Stimulated activated naive CD8-positive, alpha-beta T cell treated with anti-CD3 and anti-CD28 coated beads, Interleukin-15, amount 100 ng/mL, for 72 hours (primary cell): ENCODE results near the gene GMPPA.

Source experiments
- ATAC-seq: fragments of 150-1000 bp; cut with Tn5 transposase; 2 replicates; pipeline ENCODE4 v1.10.0; 2021; ENCODE audit warnings: mild to moderate bottlenecking, moderate library complexity
- DNase-seq, 2 donors: peaks; one replicate each; pipeline ENCODE4 v3.0.0; 2021 to 2022
- H3K27ac Mint-ChIP-seq, 2 donors: one replicate each; pipeline ENCODE4 v1.8.0; 2022; ENCODE audit warnings: mild to moderate bottlenecking in 2 of 2, mixed read lengths in 2 of 2, moderate library complexity in 2 of 2
- H3K27me3 Mint-ChIP-seq: one replicate; pipeline ENCODE4 v1.8.0; 2022; ENCODE audit warnings: mixed read lengths
- H3K4me1 Mint-ChIP-seq: one replicate; pipeline ENCODE4 v1.8.0; 2022; ENCODE audit warnings: mild to moderate bottlenecking, mixed read lengths
- H3K4me3 Mint-ChIP-seq, 2 donors: one replicate each; pipeline ENCODE4 v1.8.0; 2022; ENCODE audit warnings: mild to moderate bottlenecking in 2 of 2, mixed read lengths in 2 of 2, moderate library complexity in 1 of 2
- H3K9me3 Mint-ChIP-seq, 2 donors: one replicate each; pipeline ENCODE4 v1.8.0; 2022; ENCODE audit warnings: mixed read lengths in 2 of 2

Gene GMPPA

DNA sequence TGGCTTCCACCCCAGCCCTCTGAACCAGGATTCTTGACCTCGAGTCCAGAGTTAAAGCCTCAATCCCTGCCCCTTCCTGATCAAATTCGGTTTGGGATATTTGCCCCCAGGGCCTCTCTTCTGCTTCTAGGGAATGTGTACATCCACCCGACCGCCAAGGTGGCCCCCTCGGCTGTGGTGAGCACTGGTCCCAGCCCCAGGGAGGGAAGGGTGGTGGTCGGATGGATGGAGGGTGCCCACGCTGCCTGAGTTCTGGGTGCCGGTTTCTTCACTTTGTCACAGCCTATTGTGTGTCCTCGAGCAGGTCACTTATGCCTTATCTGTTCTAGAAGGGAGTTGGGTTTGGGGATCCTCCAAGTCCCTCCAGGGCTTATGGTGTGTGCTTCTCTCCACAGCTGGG is 6.9 kb downstream of the GMPPA start:
- Mint-ChIP-seq H3K9me3 (no peaks in the 10 kb centered on the region), H3K27ac (peak overlapping the region in 1 of 2 donors; percentile 51), H3K27me3 (peaks cover 26% of the 10 kb centered on the region), H3K4me1 (peaks cover 24% of the 10 kb centered on the region), H3K4me3 (no peak overlapping the region)
- no peak for DNase-seq
- no peak for ATAC-seq

- H3K27ac Mint-ChIP-seq: peak overlapping the region in 1 of 2 donors; percentile 72
Measured at GRCh38 chr2:219506153-219506801, 7.6 kb downstream of the GMPPA start.

GRCh38 chr2:219506802-219507526 is 8.3 kb downstream of the GMPPA start:
- Mint-ChIP-seq H3K9me3 (no peaks in the 10 kb centered on the region), H3K27me3 (peaks cover 40% of the 10 kb centered on the region), H3K4me1 (peaks cover 23% of the 10 kb centered on the region), H3K4me3 (no peak overlapping the region), H3K27ac (no peak overlapping the region)
- ATAC-seq (no peak), DNase-seq (no peak)

More at GRCh38 chr2:219506153-219506801, 7.6 kb downstream of the GMPPA start:
- ATAC-seq: no peak
- peaks cover 28% of the 10 kb centered on the region for H3K4me1 Mint-ChIP-seq
- H3K27me3 Mint-ChIP-seq: peaks cover 33% of the 10 kb centered on the region
- no peaks in the 10 kb centered on the region for H3K9me3 Mint-ChIP-seq
- H3K4me3 Mint-ChIP-seq: no peak overlapping the region
- no peak for DNase-seq

DNA sequence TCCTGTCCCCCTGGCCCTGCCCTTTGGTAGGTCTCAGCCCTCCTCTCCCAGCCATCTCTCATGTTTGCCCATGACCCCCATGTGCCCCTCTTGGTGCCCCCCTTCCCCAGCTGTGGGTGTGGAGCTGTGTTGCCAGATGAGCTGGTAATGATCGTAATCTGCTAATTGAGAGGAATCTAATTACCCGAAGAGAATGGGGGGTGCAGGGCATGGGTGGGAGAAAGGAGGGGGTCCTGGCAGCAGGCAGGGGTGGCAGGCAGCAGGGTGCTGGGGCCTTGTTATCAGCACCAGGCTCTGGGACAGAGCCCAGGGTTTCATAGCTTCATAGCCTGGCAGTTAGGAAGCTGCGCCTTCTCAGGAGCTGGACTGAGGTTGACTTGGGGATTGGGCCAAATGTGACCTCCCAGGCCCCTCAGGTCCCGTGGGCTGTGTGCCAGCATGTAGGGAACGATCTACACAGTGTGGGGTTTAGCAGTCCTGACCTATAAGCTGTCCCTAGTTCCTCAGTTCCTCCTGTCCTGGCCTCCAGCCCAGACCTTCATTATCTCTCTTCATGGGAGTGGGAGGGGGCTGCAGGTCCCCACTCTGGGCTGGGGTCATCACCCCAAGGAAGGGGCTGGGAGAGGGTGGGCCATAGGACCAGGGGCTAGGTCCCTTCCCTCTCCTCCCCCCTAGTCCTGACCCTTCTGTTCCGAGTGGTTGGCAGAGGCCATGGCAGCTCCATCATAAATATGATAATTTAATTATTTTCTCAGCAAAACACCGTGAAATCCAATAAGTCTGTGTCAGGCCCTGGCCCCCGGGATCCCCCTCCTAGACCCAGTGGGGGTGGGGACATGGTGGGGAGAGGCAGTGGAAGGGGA is 9.1 kb downstream of the GMPPA start:
- Mint-ChIP-seq H3K9me3 (no peaks in the 10 kb centered on the region), H3K4me3 (no peak overlapping the region), H3K27me3 (peaks cover 49% of the 10 kb centered on the region), H3K27ac (no peak overlapping the region), H3K4me1 (peaks cover 27% of the 10 kb centered on the region)
- no peak for DNase-seq
- ATAC-seq: no peak

- peaks cover 32% of the 10 kb centered on the region for H3K4me1 Mint-ChIP-seq
- H3K9me3 Mint-ChIP-seq: no peaks in the 10 kb centered on the region
- no peak for DNase-seq
- H3K27me3 Mint-ChIP-seq: peaks cover 54% of the 10 kb centered on the region
- no peak overlapping the region for H3K27ac Mint-ChIP-seq
- no peak overlapping the region for H3K4me3 Mint-ChIP-seq
- no peak for ATAC-seq
Measured at GRCh38 chr2:219508444-219508734, 9.7 kb downstream of the GMPPA start.

DNA sequence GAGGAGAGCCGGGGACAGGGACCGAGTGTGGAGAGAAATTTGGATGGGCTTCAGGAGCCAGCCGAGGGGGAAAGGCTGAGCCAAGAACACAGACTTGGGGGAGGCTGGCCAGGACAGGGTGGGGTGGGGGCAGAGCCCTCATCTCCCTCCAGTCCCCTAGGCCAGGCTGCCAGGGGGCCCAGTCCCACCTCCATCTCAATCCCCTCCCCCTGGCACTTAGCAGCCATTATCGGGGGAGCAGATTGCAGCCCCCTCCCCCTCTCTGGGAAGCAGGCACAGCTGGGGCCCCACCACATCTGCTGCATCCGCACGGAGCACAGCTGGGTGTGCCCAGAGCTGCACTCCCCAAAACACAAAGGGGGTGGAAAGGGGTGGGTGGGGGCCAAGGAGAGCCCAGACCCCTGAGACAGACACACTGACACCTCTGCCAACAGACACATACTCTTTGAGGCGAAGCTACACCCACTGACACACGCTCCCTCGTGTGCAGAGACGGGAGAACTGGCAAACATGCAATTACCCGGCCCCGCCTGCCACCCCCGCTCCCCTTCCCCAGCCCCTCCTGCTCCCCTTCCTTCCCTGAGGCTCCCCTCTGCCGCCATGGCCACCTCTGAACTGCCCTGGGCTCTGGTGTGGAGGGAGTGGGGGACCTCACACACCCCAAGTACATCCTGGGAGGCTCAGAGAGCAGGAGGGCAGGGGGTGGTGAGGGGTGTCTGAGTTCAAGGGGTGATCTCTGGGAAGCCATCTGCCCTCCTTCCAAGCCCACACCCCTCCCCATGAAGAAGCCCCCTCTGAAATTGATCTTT is 10.5 kb downstream of the GMPPA start:
- H3K4me3 Mint-ChIP-seq: peak overlapping the region in 1 of 2 donors; percentile 3
- H3K4me1 Mint-ChIP-seq: peaks cover 40% of the 10 kb centered on the region
- ATAC-seq: peak; percentile 32
- H3K27me3 Mint-ChIP-seq: peaks cover 62% of the 10 kb centered on the region
- DNase-seq: no peak
- H3K27ac Mint-ChIP-seq: no peak overlapping the region
- H3K9me3 Mint-ChIP-seq: no peaks in the 10 kb centered on the region

DNA sequence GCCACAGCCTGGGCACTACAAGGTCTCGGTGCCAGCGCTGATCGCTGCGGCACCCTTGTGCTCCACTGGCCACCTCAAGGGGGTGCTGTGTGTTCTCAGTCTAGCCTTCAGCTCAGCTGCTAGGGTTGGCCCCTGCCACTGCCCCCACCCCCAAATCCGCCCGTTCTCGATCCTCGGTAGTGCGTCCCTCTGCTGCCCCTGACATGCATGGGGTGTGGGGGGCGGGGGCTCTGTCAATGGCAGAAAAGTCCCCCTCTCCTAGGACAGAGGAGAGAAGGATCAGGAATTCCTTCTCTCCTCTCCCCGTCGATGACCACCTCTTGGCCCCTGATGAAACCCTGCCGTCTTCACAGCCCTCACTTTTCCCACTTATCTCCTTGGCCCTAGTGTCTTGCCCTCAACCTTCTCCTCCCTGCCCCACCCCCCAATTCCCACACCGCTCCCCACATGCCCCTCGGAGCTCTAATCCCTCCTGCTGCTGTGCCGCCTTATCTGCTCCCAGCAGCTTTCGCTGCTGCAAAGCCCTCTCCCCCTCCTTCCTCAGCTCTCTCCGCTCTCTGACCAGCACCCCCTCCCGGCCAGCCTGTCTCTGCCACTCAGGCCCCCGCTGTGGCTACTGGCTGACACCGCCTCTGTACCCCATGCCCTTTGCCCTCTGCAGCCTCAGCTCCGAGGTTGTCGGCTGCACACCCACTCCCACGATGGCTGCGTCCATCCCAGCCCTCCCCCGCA is 11.3 kb downstream of the GMPPA start:
- H3K4me3 Mint-ChIP-seq: peak overlapping the region; percentile 3 to 4
- ATAC-seq (peak; percentile 75), DNase-seq (peak; percentile 50 to 53)
- peaks cover 70% of the 10 kb centered on the region for H3K27me3 Mint-ChIP-seq
- peaks cover 45% of the 10 kb centered on the region for H3K4me1 Mint-ChIP-seq
- no peak overlapping the region for H3K27ac Mint-ChIP-seq
- H3K9me3 Mint-ChIP-seq: no peaks in the 10 kb centered on the region

- Mint-ChIP-seq H3K4me1 (peaks cover 45% of the 10 kb centered on the region), H3K4me3 (peak overlapping the region; percentile 2 to 3)
Measured at GRCh38 chr2:219510512-219511135, 11.9 kb downstream of the GMPPA start.

GRCh38 chr2:219511547-219512325 is 13.0 kb downstream of the GMPPA start:
- Mint-ChIP-seq H3K27me3 (peaks cover 88% of the 10 kb centered on the region), H3K4me3 (no peak overlapping the region), H3K27ac (no peak overlapping the region), H3K9me3 (no peaks in the 10 kb centered on the region), H3K4me1 (peaks cover 45% of the 10 kb centered on the region)
- no peak for DNase-seq
- ATAC-seq: no peak

More at GRCh38 chr2:219510512-219511135, 11.9 kb downstream of the GMPPA start:
- H3K9me3 Mint-ChIP-seq: no peaks in the 10 kb centered on the region
- ATAC-seq (no peak), DNase-seq (no peak)
- peaks cover 77% of the 10 kb centered on the region for H3K27me3 Mint-ChIP-seq
- no peak overlapping the region for H3K27ac Mint-ChIP-seq

GRCh38 chr2:219512524-219513216 is 14.0 kb downstream of the GMPPA start:
- no peaks in the 10 kb centered on the region for H3K9me3 Mint-ChIP-seq
- no peak for DNase-seq
- H3K27ac Mint-ChIP-seq: no peak overlapping the region
- H3K27me3 Mint-ChIP-seq: peaks cover 93% of the 10 kb centered on the region
- ATAC-seq: no peak
- H3K4me3 Mint-ChIP-seq: no peak overlapping the region
- H3K4me1 Mint-ChIP-seq: peaks cover 45% of the 10 kb centered on the region

DNA sequence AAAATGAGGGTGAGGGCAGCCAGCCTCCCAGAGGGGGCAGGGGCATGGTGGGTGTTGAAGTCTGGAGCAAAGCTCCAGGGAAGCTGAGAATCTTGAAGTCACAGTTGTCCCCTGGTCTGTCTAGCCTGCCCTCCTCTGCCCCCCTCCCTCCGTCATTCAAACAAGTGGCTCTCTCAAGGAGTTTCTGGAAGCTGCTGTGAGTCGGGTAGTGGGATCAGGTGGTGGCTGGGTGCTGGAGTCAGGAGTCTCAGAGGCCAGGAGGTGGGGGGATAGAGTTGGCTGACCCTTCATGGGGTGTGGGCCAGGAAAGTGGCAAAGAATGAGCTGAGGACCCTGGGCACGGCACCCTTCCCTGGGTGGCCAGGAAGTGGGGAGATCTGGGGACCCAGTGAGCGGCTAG is 15.1 kb downstream of the GMPPA start:
- peak overlapping the region in 1 of 2 donors; percentile 50 for H3K4me3 Mint-ChIP-seq
- H3K27ac Mint-ChIP-seq: peak overlapping the region in 1 of 2 donors; percentile 4
- H3K27me3 Mint-ChIP-seq: peaks cover 98% of the 10 kb centered on the region
- no peaks in the 10 kb centered on the region for H3K9me3 Mint-ChIP-seq
- no peak for DNase-seq
- ATAC-seq: no peak
- peaks cover 45% of the 10 kb centered on the region for H3K4me1 Mint-ChIP-seq

DNA sequence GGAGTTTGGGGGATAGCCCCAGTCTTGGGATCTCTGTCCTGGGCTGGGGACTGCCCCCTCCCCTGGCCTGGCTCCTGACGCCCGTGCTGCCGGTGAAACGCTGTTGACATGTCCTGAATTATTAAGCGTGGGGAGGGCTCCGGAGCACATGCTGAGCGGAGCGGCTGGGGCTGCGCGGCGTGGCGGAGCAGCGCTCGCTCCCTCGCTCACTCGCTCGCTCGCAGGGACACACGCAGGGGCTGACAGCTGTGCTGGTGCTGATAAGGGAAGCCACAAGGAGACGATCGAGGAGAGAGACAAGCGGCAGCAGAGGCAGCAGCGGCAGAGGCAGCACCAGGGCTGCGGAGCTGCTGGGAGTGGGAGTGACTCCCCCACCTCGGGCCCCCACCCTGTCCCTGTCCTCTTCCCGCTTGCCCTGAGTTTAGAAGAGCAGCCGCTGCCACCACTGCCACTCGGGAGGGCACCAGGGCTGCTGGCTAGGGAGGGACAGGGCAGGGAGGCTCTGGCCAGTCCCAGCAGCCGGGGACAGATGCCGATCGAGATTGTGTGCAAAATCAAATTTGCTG is 15.6 kb downstream of the GMPPA start, which contains the start of gene ASIC4:
ASIC4 (plus strand) TSS at position 287 of the 566 bp plus-strand sequence; CDS start at position 530, 243 bp downstream.
- ATAC-seq (no peak), DNase-seq (no peak)
- H3K4me3 Mint-ChIP-seq: peak within 1 kb of the TSS in 1 of 2 donors; percentile 50

DNA sequence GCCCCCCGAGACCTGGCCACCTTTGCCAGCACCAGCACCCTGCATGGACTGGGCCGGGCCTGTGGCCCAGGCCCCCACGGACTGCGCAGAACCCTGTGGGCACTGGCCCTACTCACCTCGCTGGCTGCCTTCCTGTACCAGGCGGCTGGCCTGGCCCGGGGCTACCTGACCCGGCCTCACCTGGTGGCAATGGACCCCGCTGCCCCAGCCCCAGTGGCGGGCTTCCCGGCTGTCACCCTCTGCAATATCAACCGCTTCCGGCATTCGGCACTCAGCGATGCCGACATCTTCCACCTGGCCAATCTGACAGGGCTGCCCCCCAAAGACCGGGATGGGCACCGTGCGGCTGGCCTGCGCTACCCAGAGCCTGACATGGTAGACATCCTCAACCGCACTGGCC is 16.1 kb downstream of the GMPPA start:
- peaks cover 39% of the 10 kb centered on the region for H3K4me1 Mint-ChIP-seq
- peaks cover 100% of the 10 kb centered on the region for H3K27me3 Mint-ChIP-seq
- H3K27ac Mint-ChIP-seq: no peak overlapping the region
- no peak overlapping the region for H3K4me3 Mint-ChIP-seq
- ATAC-seq: peak; percentile 10
- DNase-seq: no peak
- no peaks in the 10 kb centered on the region for H3K9me3 Mint-ChIP-seq

More for the DNA sequence above, 15.6 kb downstream of the GMPPA start, which contains the start of gene ASIC4:
- Mint-ChIP-seq H3K27ac (peak within 1 kb of the TSS in 1 of 2 donors; percentile 4), H3K9me3 (no peaks in the 10 kb centered on the region), H3K27me3 (peaks cover 100% of the 10 kb centered on the region), H3K4me1 (peaks cover 45% of the 10 kb centered on the region)
